Measurements from ENCODE around the gene WDR36.

The WDR36 gene

GRCh38 chr5:111106320-111106948 is 14.3 kb downstream of the WDR36 start:
- DNase-seq (ENCODE audit: low read depth in 2 of 2) = no peak

GRCh38 chr5:111107371-111107770 is 15.2 kb downstream of the WDR36 start:
- DNase-seq (ENCODE audit: low read depth in 2 of 2) = no peak

- no peak for DNase-seq (ENCODE audit: low read depth in 2 of 2)
Observed at GRCh38 chr5:111111956-111112355, 19.8 kb downstream of the WDR36 start.

- no peak for DNase-seq (ENCODE audit: low read depth in 2 of 2)
Observed at GRCh38 chr5:111113678-111114077, 21.5 kb downstream of the WDR36 start.

GRCh38 chr5:111115229-111115628 is 23.1 kb downstream of the WDR36 start:
- no peak for DNase-seq (ENCODE audit: low read depth in 2 of 2)

- DNase-seq (ENCODE audit: low read depth in 2 of 2) = no peak
Observed at GRCh38 chr5:111116550-111116949, 24.4 kb downstream of the WDR36 start.

- DNase-seq (ENCODE audit: low read depth in 2 of 2) = no peak
Observed at GRCh38 chr5:111117136-111117535, 25.0 kb downstream of the WDR36 start.

- DNase-seq (ENCODE audit: low read depth in 2 of 2) = no peak
Observed at GRCh38 chr5:111119221-111119620, 27.1 kb downstream of the WDR36 start.

- DNase-seq (ENCODE audit: low read depth in 2 of 2) = no peak
Observed at GRCh38 chr5:111119856-111120255, 27.7 kb downstream of the WDR36 start.

- no peak for DNase-seq (ENCODE audit: low read depth in 2 of 2)
Observed at GRCh38 chr5:111120911-111121310, 28.8 kb downstream of the WDR36 start.

GRCh38 chr5:111121926-111122325 is 29.8 kb downstream of the WDR36 start:
- DNase-seq (ENCODE audit: low read depth in 2 of 2) = no peak

- DNase-seq (ENCODE audit: low read depth in 2 of 2) = no peak
Observed at GRCh38 chr5:111122398-111122797, 30.2 kb downstream of the WDR36 start.

- DNase-seq (ENCODE audit: low read depth in 2 of 2) = no peak
Observed at GRCh38 chr5:111124793-111125192, 32.6 kb downstream of the WDR36 start.

GRCh38 chr5:111126896-111127295 is 34.7 kb downstream of the WDR36 start:
- DNase-seq (ENCODE audit: low read depth in 2 of 2) = no peak

- no peak for DNase-seq (ENCODE audit: low read depth in 2 of 2)
Observed at GRCh38 chr5:111127453-111128195, 35.5 kb downstream of the WDR36 start.

- no peak for DNase-seq (ENCODE audit: low read depth in 2 of 2)
Observed at GRCh38 chr5:111129938-111130337, 37.8 kb downstream of the WDR36 start.

- DNase-seq (ENCODE audit: low read depth in 2 of 2) = no peak
Observed at GRCh38 chr5:111131356-111131755, 39.2 kb downstream of the WDR36 start.

- DNase-seq (ENCODE audit: low read depth in 2 of 2) = no peak
Observed at GRCh38 chr5:111132076-111132475, 39.9 kb downstream of the WDR36 start.

GRCh38 chr5:111132731-111133435 is 40.7 kb downstream of the WDR36 start:
- no peak for DNase-seq (ENCODE audit: low read depth in 2 of 2)

GRCh38 chr5:111133436-111133751 is 41.2 kb downstream of the WDR36 start:
- DNase-seq (ENCODE audit: low read depth in 2 of 2) = no peak

- DNase-seq (ENCODE audit: low read depth in 2 of 2) = no peak
Observed at GRCh38 chr5:111134087-111134486, 41.9 kb downstream of the WDR36 start.

- DNase-seq (ENCODE audit: low read depth in 2 of 2) = no peak
Observed at GRCh38 chr5:111134864-111135263, 42.7 kb downstream of the WDR36 start.

GRCh38 chr5:111135363-111135762 is 43.2 kb downstream of the WDR36 start:
- DNase-seq (ENCODE audit: low read depth in 2 of 2) = no peak
